ENCODE results near the gene CRELD2.
A peak's percentile ranks its signal among the peaks of the same experiment; 100 is the strongest.

The CRELD2 gene

GRCh38 chr22:49958931-49959781 is 40.7 kb downstream of the CRELD2 start:
- Histone ChIP-seq H3K4me3 (ENCODE audit: low read depth, low read length, poor library complexity, severe bottlenecking) (peak overlapping the region; percentile 96), H3K27me3 (ENCODE audit: insufficient read depth, low read length) (no peaks in the 10 kb centered on the region), H3K79me2 (ENCODE audit: insufficient read depth, low read length) (no peaks in the 10 kb centered on the region), H3K4me2 (ENCODE audit: low read length) (peak overlapping the region; percentile 79), H3K9ac (ENCODE audit: low read length) (peak overlapping the region; percentile 71), H3K27ac (ENCODE audit: low read depth, low read length, poor library complexity, severe bottlenecking) (no peak overlapping the region), H3K4me1 (ENCODE audit: insufficient read depth, low read length, severe bottlenecking) (peaks cover 19% of the 10 kb centered on the region), H3K36me3 (ENCODE audit: insufficient read depth, low read length) (peaks cover 26% of the 10 kb centered on the region), H3F3A (ENCODE audit: insufficient read depth, low read length) (0 out of 2 replicates have a peak, but pooled peaks cover 3% of the 10 kb centered on the region), H3K9me2 (ENCODE audit: low read depth, low read length) (no peaks in the 10 kb centered on the region), H2AFZ (ENCODE audit: low read length) (no peak overlapping the region), H4K20me1 (ENCODE audit: insufficient read depth, low read length) (no peaks in the 10 kb centered on the region), H3K9me3 (ENCODE audit: low read length) (no peaks in the 10 kb centered on the region)
- TF ChIP-seq CTCF (IDR thresholded peaks at IDR 0.05; ENCODE audit: low read length) (no peak), EZH2 (IDR thresholded peaks at IDR 0.05; ENCODE audit: borderline replicate concordance, low read length) (no peak)

GRCh38 chr22:49959782-49960158 is 41.3 kb downstream of the CRELD2 start:
- peak overlapping the region; percentile 71 for H3K9ac ChIP-seq (ENCODE audit: low read length)
- H3K27me3 ChIP-seq (ENCODE audit: insufficient read depth, low read length) = no peaks in the 10 kb centered on the region
- TF ChIP-seq CTCF (IDR thresholded peaks at IDR 0.05; ENCODE audit: low read length) = no peak
- no peaks in the 10 kb centered on the region for H4K20me1 ChIP-seq (ENCODE audit: insufficient read depth, low read length)
- H3K4me1 ChIP-seq (ENCODE audit: insufficient read depth, low read length, severe bottlenecking) = peaks cover 19% of the 10 kb centered on the region
- peak overlapping the region; percentile 96 for H3K4me3 ChIP-seq (ENCODE audit: low read depth, low read length, poor library complexity, severe bottlenecking)
- H3K36me3 ChIP-seq (ENCODE audit: insufficient read depth, low read length) = peaks cover 32% of the 10 kb centered on the region
- peak overlapping the region; percentile 79 for H3K4me2 ChIP-seq (ENCODE audit: low read length)
- H3K79me2 ChIP-seq (ENCODE audit: insufficient read depth, low read length) = no peaks in the 10 kb centered on the region
- no peaks in the 10 kb centered on the region for H3K9me2 ChIP-seq (ENCODE audit: low read depth, low read length)
- no peaks in the 10 kb centered on the region for H3K9me3 ChIP-seq (ENCODE audit: low read length)
- H2AFZ ChIP-seq (ENCODE audit: low read length) = no peak overlapping the region
- no peak overlapping the region for H3K27ac ChIP-seq (ENCODE audit: low read depth, low read length, poor library complexity, severe bottlenecking)
- H3F3A ChIP-seq (ENCODE audit: insufficient read depth, low read length) = 0 out of 2 replicates have a peak, but pooled peaks cover 3% of the 10 kb centered on the region

GRCh38 chr22:49960159-49961004 is 41.9 kb downstream of the CRELD2 start, which contains the start of gene PIM3:
Gene PIM3, plus strand, starts transcription at chr22:49960772. Its CDS starts 176 bp downstream, at chr22:49960948.
- Histone ChIP-seq H3K9me3 (ENCODE audit: low read length) (no peaks in the 10 kb centered on the region), H2AFZ (ENCODE audit: low read length) (no peak within 1 kb of the TSS), H3K4me2 (ENCODE audit: low read length) (peak within 1 kb of the TSS; percentile 93), H3K27me3 (ENCODE audit: insufficient read depth, low read length) (no peaks in the 10 kb centered on the region), H3F3A (ENCODE audit: insufficient read depth, low read length) (0 out of 2 replicates have a peak, but pooled peaks cover 3% of the 10 kb centered on the region), H4K20me1 (ENCODE audit: insufficient read depth, low read length) (no peaks in the 10 kb centered on the region), H3K79me2 (ENCODE audit: insufficient read depth, low read length) (no peaks in the 10 kb centered on the region), H3K4me3 (ENCODE audit: low read depth, low read length, poor library complexity, severe bottlenecking) (peak within 1 kb of the TSS; percentile 96), H3K27ac (ENCODE audit: low read depth, low read length, poor library complexity, severe bottlenecking) (no peak within 1 kb of the TSS), H3K9ac (ENCODE audit: low read length) (peak within 1 kb of the TSS; percentile 91), H3K4me1 (ENCODE audit: insufficient read depth, low read length, severe bottlenecking) (peaks cover 19% of the 10 kb centered on the region), H3K9me2 (ENCODE audit: low read depth, low read length) (no peaks in the 10 kb centered on the region), H3K36me3 (ENCODE audit: insufficient read depth, low read length) (peaks cover 38% of the 10 kb centered on the region)
- TF ChIP-seq EZH2 (IDR thresholded peaks at IDR 0.05; ENCODE audit: borderline replicate concordance, low read length) (no peak), CTCF (IDR thresholded peaks at IDR 0.05; ENCODE audit: low read length) (no peak)

Data from OCI-LY1 (cell line).